HEK293 (cell line): ENCODE measurements around the gene CHEK2.

Experiments used
- CTCF ChIA-PET: fragments of 350-600 bp; formaldehyde crosslinking; extraction: SDS; loops from one replicate; lab custom pipeline; 2021; ENCODE audit warnings: antibody characterized with exemption; lab: Yijun Ruan, JAX
- POLR2A ChIA-PET: fragments of 300-600 bp; formaldehyde crosslinking; extraction: SDS; loops from one replicate; lab custom pipeline; 2020; ENCODE audit warnings: antibody characterized with exemption, inconsistent platforms; lab: Yijun Ruan, JAX
- H3K27ac ChIP-seq: fragments of 200-500 bp; sonication (Bioruptor generic); 2 replicates; pipeline ENCODE4 v1.5.1; 2014; ENCODE audit warnings: low read depth, low read length, control low read depth, inconsistent platforms; ENCODE audit errors: extremely low read depth
- H3K36me3 ChIP-seq, 2 experiments: fragments of 200-500 bp in 1 of 2; sonication (Bioruptor generic) in 1 of 2; 1 replicate in 1 of 2; 2 replicates in 1 of 2; pipeline ENCODE4 v1.5.1; 2014 to 2017; ENCODE audit warnings: inconsistent platforms in 2 of 2, low read length in 2 of 2; ENCODE audit not compliant: control insufficient read depth in 2 of 2, insufficient read depth in 1 of 2
- H3K4me1 ChIP-seq: fragments of 200-500 bp; sonication (Bioruptor generic); 2 replicates; pipeline ENCODE4 v1.5.1; 2014; ENCODE audit warnings: mild to moderate bottlenecking, low read length, inconsistent platforms; ENCODE audit not compliant: control insufficient read depth, insufficient read depth
- H3K4me3 ChIP-seq: 2 replicates; pipeline ENCODE4 v1.5.1; 2011; ENCODE audit warnings: low read depth, mild to moderate bottlenecking, control low read depth, low read length, moderate library complexity
- H3K9me3 ChIP-seq: fragments of 200-500 bp; sonication (Bioruptor generic); 2 replicates; pipeline ENCODE4 v1.5.1; 2014; ENCODE audit warnings: low read depth, low read length, inconsistent platforms; ENCODE audit not compliant: control insufficient read depth, insufficient read depth
- GLI4 ChIP-seq: fragments of 450-650 bp; formaldehyde crosslinking; IDR thresholded peaks from 2 replicates; pipeline ENCODE4 v1.5.1; 2016; ENCODE audit warnings: missing biosample characterization, missing genetic modification characterization
- KLF16 ChIP-seq: fragments of 450-650 bp; formaldehyde crosslinking; IDR thresholded peaks from 2 replicates; pipeline ENCODE4 v1.5.1; 2017; ENCODE audit warnings: missing biosample characterization, missing genetic modification characterization
- SALL2 ChIP-seq: fragments of 450-650 bp; formaldehyde crosslinking; IDR thresholded peaks from 2 replicates; pipeline ENCODE4 v1.5.0; 2017; ENCODE audit warnings: missing biosample characterization, mild to moderate bottlenecking, missing genetic modification characterization, borderline replicate concordance
- SCRT1 ChIP-seq: fragments of 450-650 bp; formaldehyde crosslinking; IDR thresholded peaks from 2 replicates; pipeline ENCODE4 v1.5.1; 2016; ENCODE audit warnings: missing biosample characterization, missing genetic modification characterization, borderline replicate concordance
- SP7 ChIP-seq: fragments of 450-650 bp; formaldehyde crosslinking; IDR thresholded peaks from 2 replicates; pipeline ENCODE4 v1.5.1; 2016; ENCODE audit warnings: missing biosample characterization, missing genetic modification characterization
- ZBTB48 ChIP-seq: fragments of 450-650 bp; formaldehyde crosslinking; IDR thresholded peaks from 2 replicates; pipeline ENCODE4 v1.5.1; 2016; ENCODE audit warnings: missing biosample characterization, missing genetic modification characterization
- ZBTB7A ChIP-seq: fragments of 450-650 bp; formaldehyde crosslinking; IDR thresholded peaks from 2 replicates; pipeline ENCODE4 v1.5.1; 2016; ENCODE audit warnings: low read depth, missing biosample characterization, missing genetic modification characterization
- ZNF132 ChIP-seq: fragments of 450-650 bp; formaldehyde crosslinking; IDR thresholded peaks from 2 replicates; pipeline ENCODE4 v1.5.1; 2017; ENCODE audit warnings: missing biosample characterization, missing genetic modification characterization, borderline replicate concordance
- ZNF155 ChIP-seq: fragments of 450-650 bp; formaldehyde crosslinking; IDR thresholded peaks from 2 replicates; pipeline ENCODE4 v1.5.1; 2016; ENCODE audit warnings: missing biosample characterization, missing genetic modification characterization
- ZNF266 ChIP-seq: fragments of 450-650 bp; formaldehyde crosslinking; IDR thresholded peaks from 2 replicates; pipeline ENCODE4 v1.5.1; 2016; ENCODE audit warnings: missing biosample characterization, missing genetic modification characterization, low read depth
- ZNF292 ChIP-seq: fragments of 450-650 bp; formaldehyde crosslinking; IDR thresholded peaks from 2 replicates; pipeline ENCODE4 v1.5.1; 2016; ENCODE audit warnings: low read depth, missing biosample characterization, missing genetic modification characterization, borderline replicate concordance
- ZNF394 ChIP-seq: fragments of 450-650 bp; formaldehyde crosslinking; IDR thresholded peaks from 2 replicates; pipeline ENCODE4 v1.5.1; 2016; ENCODE audit warnings: missing biosample characterization, missing genetic modification characterization, mild to moderate bottlenecking, moderate library complexity, borderline replicate concordance
- ZNF404 ChIP-seq: fragments of 450-650 bp; formaldehyde crosslinking; IDR thresholded peaks from 2 replicates; pipeline ENCODE4 v1.5.1; 2017; ENCODE audit warnings: missing biosample characterization, missing genetic modification characterization
- ZNF416 ChIP-seq: fragments of 450-650 bp; formaldehyde crosslinking; IDR thresholded peaks from 2 replicates; pipeline ENCODE4 v1.5.1; 2016; ENCODE audit warnings: missing biosample characterization, missing genetic modification characterization
- ZNF423 ChIP-seq: fragments of 450-650 bp; formaldehyde crosslinking; IDR thresholded peaks from 2 replicates; pipeline ENCODE4 v1.5.1; 2016; ENCODE audit warnings: missing biosample characterization, missing genetic modification characterization
- ZNF514 ChIP-seq: fragments of 450-650 bp; formaldehyde crosslinking; IDR thresholded peaks from 2 replicates; pipeline ENCODE4 v1.5.1; 2016; ENCODE audit warnings: missing biosample characterization, missing genetic modification characterization
- ZNF623 ChIP-seq: fragments of 450-650 bp; formaldehyde crosslinking; IDR thresholded peaks from 2 replicates; pipeline ENCODE4 v1.5.1; 2016; ENCODE audit warnings: missing biosample characterization, missing genetic modification characterization
- ZNF670 ChIP-seq: fragments of 450-650 bp; formaldehyde crosslinking; IDR thresholded peaks from 2 replicates; pipeline ENCODE4 v1.5.1; 2016; ENCODE audit warnings: missing biosample characterization, missing genetic modification characterization, low read depth
- ZNF792 ChIP-seq: fragments of 450-650 bp; formaldehyde crosslinking; IDR thresholded peaks from 2 replicates; pipeline ENCODE4 v1.5.1; 2016; ENCODE audit warnings: missing biosample characterization, missing genetic modification characterization
- ZNF837 ChIP-seq: fragments of 450-650 bp; formaldehyde crosslinking; IDR thresholded peaks from 2 replicates; pipeline ENCODE4 v1.5.1; 2016; ENCODE audit warnings: missing biosample characterization, missing genetic modification characterization
- ZNF843 ChIP-seq: fragments of 450-650 bp; formaldehyde crosslinking; IDR thresholded peaks from 2 replicates; pipeline ENCODE4 v1.5.1; 2016; ENCODE audit warnings: missing biosample characterization, missing genetic modification characterization
- ZSCAN16 ChIP-seq: fragments of 450-650 bp; formaldehyde crosslinking; IDR thresholded peaks from 2 replicates; pipeline ENCODE4 v1.5.1; 2016; ENCODE audit warnings: missing biosample characterization, missing genetic modification characterization
- ZSCAN23 ChIP-seq: fragments of 450-650 bp; formaldehyde crosslinking; IDR thresholded peaks from 2 replicates; pipeline ENCODE4 v1.5.1; 2016; ENCODE audit warnings: missing biosample characterization, missing genetic modification characterization
- TF ChIP-seq, protein P1 (sequence below): fragments of 450-650 bp; formaldehyde crosslinking; IDR thresholded peaks from 2 replicates; pipeline ENCODE4 v1.5.1; 2016; ENCODE audit warnings: missing biosample characterization, missing genetic modification characterization
- TF ChIP-seq, protein P2 (sequence below): fragments of 450-650 bp; formaldehyde crosslinking; IDR thresholded peaks from 2 replicates; pipeline ENCODE4 v1.5.1; 2016; ENCODE audit warnings: missing biosample characterization, missing genetic modification characterization
- TF ChIP-seq, protein P3 (sequence below): fragments of 450-650 bp; formaldehyde crosslinking; IDR thresholded peaks from 2 replicates; pipeline ENCODE4 v1.5.1; 2017; ENCODE audit warnings: missing biosample characterization, missing genetic modification characterization

Gene CHEK2

DNA sequence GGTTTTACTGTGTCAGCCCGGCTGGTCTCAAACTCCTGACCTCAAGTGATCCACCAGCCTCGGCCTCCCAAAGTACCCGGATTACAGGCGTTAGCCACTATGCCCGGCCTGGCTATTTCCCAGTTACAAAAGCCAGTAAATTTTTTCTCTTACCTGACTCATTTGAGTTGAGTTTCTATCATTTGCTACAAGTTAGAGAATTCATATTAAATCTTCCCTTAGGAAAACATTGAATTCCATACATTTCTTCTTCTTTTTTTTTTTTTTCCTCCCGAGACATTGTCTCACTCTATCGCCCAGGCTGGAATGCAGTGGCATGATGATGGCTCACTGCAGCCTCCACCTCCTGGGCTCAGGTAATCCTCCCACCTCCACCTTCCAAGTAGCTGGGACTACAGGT lies 26.0 kb downstream of the CHEK2 start (continued):
- TF ChIP-seq SP7 (no peak), ZSCAN23 (tag by site-specific recombination) (no peak), KLF16 (tag by site-specific recombination) (no peak), SALL2 (tag by site-specific recombination) (no peak), ZNF416 (tag by site-specific recombination) (no peak), ZSCAN16 (tag by site-specific recombination) (no peak), ZNF423 (tag by site-specific recombination) (no peak)
- TF ChIP-seq, protein P1, sequence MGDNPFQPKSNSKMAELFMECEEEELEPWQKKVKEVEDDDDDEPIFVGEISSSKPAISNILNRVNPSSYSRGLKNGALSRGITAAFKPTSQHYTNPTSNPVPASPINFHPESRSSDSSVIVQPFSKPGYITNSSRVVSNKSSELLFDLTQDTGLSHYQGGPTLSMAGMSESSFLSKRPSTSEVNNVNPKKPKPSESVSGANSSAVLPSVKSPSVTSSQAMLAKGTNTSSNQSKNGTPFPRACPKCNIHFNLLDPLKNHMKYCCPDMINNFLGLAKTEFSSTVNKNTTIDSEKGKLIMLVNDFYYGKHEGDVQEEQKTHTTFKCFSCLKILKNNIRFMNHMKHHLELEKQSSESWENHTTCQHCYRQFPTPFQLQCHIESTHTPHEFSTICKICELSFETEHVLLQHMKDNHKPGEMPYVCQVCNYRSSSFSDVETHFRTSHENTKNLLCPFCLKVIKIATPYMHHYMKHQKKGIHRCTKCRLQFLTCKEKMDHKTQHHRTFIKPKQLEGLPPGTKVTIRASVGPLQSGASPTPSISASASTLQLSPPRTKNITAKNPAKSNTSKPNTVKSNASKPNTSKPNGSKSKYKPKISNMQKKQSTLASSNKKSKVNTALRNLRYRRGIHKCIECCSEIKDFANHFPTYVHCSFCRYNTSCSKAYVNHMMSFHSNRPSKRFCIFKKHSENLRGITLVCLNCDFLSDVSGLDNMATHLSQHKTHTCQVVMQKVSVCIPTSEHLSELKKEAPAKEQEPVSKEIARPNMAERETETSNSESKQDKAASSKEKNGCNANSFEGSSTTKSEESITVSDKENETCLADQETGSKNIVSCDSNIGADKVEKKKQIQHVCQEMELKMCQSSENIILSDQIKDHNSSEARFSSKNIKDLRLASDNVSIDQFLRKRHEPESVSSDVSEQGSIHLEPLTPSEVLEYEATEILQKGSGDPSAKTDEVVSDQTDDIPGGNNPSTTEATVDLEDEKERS (tag by site-specific recombination), result no peak

DNA sequence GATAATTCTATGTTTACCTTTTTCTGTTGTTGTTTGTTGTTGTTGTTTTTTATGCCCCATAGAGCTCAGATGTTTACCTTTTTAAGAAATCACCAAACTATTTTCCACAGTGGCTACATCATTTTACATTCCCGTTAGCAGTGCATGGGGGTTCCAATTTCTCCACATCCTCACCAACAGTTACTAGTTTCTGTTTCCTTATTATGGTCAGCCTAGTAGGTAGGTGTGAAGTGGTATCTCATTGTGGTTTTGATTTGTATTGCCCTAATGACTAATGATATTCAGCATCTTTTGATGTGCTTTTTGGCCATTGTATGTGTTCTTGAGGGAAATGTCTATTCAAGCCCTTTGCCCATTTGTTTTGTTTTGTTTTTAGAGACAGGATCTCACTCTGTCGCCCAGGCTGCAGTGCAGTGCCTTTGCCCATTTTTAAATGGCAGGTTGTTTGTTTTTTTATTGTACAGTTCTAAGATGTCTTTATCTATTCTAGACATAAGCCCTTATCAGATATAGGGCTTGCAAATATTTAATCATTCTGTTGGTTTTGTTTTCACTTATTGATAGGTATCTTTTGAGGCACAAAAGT lies 27.5 kb downstream of the CHEK2 start:
- Histone ChIP-seq H3K27ac (no peak overlapping the region), H3K4me3 (no peak overlapping the region), H3K36me3 (peaks cover 33 to 39% of the 10 kb centered on the region in 2 experiments), H3K9me3 (no peaks in the 10 kb centered on the region), H3K4me1 (peaks cover 8% of the 10 kb centered on the region)
- ChIA-PET CTCF (interaction anchor here (0.6 to 1.0 kb wide), 2 partner anchors 695 to 894 kb away, joined by 3 read pairs; no protein-coding TSS in a partner anchor), POLR2A (interaction anchor here (0.5 kb wide), 1 partner anchor 13 kb away, joined by 3 read pairs; no protein-coding TSS in a partner anchor)
- TF ChIP-seq ZNF670, result no peak
- no peak for TF ChIP-seq ZNF266
- no peak for TF ChIP-seq ZNF623 (tag by site-specific recombination)
- TF ChIP-seq ZNF155, result no peak
- TF ChIP-seq ZNF292 (tag by site-specific recombination), result no peak
- TF ChIP-seq ZNF843 (tag by site-specific recombination), result no peak
- no peak for TF ChIP-seq SCRT1 (tag by site-specific recombination)
- TF ChIP-seq ZBTB7A (tag by site-specific recombination), result no peak
- TF ChIP-seq GLI4 (tag by site-specific recombination), result no peak
- TF ChIP-seq, protein P2, sequence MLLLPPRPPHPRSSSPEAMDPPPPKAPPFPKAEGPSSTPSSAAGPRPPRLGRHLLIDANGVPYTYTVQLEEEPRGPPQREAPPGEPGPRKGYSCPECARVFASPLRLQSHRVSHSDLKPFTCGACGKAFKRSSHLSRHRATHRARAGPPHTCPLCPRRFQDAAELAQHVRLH (tag by site-specific recombination), result no peak
- TF ChIP-seq ZNF514 (tag by site-specific recombination), result no peak
- TF ChIP-seq ZNF837 (tag by site-specific recombination), result no peak

DNA sequence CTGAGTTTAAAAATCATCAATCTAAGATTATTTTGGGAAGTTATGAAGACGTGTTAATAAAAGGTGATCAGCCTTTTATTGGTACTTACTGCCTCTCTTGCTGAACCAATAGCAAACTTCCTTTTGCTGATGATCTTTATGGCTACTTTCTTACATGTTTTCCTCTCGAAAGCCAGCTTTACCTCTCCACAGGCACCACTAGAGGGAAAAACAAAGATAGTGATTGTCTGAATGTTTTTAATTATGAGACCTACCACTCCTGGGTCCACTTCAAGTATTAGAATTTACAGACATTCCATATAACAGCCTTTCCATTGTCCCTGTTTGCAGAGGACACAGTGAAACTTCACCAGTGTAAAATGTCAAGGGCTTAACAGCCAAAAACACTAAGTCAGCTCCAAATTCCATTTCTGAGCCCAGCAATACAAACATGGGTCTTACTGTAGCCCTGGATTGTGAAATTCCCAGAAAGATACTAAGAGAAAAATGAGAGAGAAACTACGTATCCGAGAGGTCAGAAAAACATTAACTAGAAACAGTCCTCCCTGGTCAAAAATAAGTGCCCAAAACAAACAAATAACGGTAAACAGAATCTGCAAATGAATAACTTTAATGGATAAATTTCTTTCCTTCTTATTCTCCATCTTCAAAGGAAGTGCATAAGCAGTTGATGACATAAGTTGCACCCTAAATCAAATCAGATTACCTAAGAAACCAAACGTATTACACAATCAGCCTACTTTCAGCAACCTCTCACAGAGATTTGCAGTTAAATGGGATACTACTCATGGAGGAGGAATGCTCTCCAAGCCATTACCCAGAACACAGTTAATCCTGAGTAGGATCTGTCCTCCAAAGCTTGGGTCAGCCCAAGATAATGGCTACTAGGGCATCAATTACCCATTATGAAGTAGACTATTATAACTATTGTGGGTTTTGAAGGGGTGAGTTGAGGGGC lies 29.5 kb downstream of the CHEK2 start:
- Histone ChIP-seq H3K4me1 (peaks cover 8% of the 10 kb centered on the region), H3K4me3 (no peak overlapping the region), H3K9me3 (no peaks in the 10 kb centered on the region), H3K36me3 (peaks cover 17 to 43% of the 10 kb centered on the region in 2 experiments; a peak in 2 of 3 replicates), H3K27ac (no peak overlapping the region)
- ChIA-PET CTCF (interaction anchor here (0.6 to 0.7 kb wide), 2 partner anchors 36 to 112 kb away, joined by 3 read pairs; no protein-coding TSS in a partner anchor), POLR2A (no interaction called here)
- TF ChIP-seq ZNF792 (no peak), ZNF394 (tag by site-specific recombination) (peak; percentile 24; the same call in 1 of the 2 replicates), ZBTB48 (tag by site-specific recombination) (no peak), ZNF404 (tag by site-specific recombination) (no peak), ZNF132 (no peak)
- TF ChIP-seq, protein P3, sequence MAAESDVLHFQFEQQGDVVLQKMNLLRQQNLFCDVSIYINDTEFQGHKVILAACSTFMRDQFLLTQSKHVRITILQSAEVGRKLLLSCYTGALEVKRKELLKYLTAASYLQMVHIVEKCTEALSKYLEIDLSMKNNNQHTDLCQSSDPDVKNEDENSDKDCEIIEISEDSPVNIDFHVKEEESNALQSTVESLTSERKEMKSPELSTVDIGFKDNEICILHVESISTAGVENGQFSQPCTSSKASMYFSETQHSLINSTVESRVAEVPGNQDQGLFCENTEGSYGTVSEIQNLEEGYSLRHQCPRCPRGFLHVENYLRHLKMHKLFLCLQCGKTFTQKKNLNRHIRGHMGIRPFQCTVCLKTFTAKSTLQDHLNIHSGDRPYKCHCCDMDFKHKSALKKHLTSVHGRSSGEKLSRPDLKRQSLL (tag by site-specific recombination), result no peak
